CMK (cell line): Measurements from ENCODE around the gene MRM2.

Experiments used
- DNase-seq: peaks from one replicate; pipeline ENCODE4 v3.0.0-alpha.2; 2010; ENCODE audit warnings: low read depth

Gene MRM2

DNA sequence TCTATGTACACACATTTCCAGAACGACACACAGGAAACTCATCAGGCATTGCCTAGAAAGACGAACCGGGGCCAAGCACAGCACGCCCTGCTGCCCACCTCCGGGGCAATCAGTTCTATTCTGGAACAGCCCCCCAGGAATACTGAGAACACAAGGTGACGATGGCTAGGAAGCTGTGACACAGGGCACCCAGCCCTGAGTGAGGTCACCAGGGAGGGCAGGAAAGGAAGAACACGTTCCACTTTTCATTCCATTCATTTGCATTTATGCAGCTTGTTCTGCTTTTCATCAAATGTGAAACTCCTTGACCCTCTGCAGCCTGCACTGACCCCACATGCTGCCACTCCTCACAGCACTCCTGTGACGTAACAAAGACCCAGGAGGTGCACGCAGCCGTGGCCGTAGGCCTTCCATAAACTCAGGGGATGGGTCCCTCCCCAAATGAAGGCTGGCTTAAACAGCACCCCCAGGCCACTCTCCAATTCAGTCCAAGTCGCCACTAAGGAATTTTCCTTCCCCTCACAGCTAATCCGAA, 38.2 kb downstream of the MRM2 start:
- DNase-seq: no peak

DNA sequence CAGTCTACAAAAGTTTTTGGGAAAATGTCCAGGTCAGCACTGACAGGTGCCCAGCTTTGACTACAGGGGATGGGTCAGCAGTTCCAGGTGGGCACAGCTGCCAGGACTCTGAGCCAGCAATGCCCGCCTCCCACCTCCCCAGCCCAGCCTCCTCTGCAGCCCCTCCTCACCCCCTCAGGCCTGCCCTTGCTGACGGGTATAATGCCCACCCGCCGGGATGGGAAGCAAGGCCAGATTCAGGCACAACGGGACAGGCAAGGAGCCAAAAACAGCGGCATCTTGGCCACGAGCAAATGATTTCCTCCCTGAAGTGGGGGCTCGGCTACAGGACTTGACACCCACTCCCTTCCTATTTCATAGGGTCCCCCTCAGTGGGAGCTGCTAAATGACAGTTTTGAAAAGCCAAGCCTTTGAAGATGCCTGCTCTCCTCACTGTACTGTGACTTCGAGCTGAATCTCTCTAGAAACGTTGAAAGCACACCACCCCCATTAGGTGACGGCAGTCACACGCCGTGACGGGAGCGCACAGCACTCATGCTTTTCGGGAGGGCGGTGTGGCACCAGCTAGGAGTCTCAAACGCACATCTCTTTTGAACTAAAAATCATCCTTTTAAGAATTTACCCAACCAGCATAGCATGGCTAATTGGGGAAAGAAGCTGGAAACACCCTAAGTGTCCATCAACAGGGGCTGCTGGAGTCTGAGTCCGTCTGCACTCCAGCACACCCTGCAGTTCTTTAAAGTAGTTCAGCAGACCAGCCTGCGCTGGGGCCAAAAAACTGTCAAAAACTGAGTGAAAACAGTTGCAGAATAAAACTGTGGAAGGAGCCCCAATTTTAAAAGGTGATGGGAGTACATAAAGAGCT, 38.9 kb downstream of the MRM2 start:
- no peak for DNase-seq

GRCh38 chr7:2202361-2202761, 39.6 kb downstream of the MRM2 start:
- DNase-seq: no peak

DNA sequence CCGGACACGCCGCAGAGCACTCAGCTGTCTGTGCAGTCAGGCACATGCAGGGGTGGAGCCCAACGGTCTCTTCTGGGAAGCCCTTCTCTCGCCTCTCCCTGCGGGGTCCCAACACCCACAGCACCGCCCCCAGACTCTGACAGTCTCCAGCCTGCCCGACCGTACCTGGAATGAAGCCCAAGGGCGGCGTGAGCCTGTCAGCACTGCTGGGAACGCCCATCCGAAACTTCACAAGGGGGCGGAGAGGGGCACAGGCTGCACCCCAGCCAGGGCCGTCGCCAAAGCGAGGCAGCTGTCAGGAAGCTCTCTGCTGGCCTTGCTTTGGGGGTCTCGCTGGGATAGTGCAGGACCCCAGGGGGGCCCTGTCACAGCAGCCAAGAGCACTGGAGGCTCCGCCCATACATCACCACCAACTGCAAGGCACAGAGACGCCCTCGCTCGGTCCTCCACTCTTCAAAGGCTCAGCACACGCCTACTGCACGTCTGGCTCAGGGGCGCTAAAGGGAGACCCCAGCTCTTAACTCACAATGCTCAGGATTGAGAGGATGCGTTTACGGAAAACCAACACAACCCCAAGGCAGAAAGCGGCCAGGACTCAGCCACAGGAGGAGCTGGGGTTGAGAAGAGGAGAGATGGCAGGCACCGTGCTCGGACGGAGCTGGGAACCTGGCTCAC, 40.2 kb downstream of the MRM2 start:
- no peak for DNase-seq

GRCh38 chr7:2201128-2201527, 40.9 kb downstream of the MRM2 start:
- DNase-seq: no peak

DNA sequence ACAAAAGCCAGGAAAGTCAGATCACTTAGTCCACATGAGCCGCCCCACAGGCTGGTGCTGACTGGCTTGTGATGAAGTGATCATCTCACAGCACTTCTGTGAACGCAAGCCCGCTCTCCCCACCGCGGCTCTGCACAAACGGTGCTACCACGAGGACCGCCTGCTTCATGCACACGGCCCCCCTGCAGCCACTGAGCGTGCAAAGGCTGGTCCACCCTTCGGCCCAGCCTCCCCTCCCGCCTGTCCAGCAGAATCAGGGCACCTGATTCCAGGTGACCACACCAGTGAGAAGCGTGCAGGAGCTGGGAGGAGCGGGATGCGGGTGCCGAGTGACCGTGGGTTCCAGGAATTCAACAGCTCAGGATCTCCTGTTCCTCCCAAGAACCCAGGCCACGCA, 41.4 kb downstream of the MRM2 start:
- no peak for DNase-seq

- no peak for DNase-seq
These were observed 41.9 kb downstream of the MRM2 start for GRCh38 chr7:2199956-2200583.

- no peak for DNase-seq
These were observed 42.5 kb downstream of the MRM2 start for GRCh38 chr7:2199528-2199927.

- DNase-seq: no peak
These were observed 43.2 kb downstream of the MRM2 start for GRCh38 chr7:2198760-2199159.

DNA sequence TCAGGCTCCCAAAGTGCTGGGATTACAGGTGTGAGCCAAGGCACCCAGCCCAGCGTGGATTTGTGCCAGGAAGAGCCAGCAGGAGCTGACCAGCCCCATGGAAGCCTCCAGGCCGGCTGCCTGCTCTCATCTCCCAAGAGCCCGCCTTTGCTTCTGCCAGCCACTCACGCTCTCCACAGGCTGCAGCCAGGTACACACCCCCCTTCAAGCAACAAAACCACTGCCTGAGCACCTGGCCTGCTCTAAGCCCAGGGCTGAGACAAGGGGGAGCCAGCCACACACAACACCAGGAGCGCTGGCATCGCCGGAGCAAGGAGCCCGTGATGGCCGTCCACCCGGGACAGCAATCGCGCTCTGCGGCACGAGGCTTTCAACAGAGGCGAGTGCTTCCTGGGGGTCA, 43.8 kb downstream of the MRM2 start:
- no peak for DNase-seq

DNA sequence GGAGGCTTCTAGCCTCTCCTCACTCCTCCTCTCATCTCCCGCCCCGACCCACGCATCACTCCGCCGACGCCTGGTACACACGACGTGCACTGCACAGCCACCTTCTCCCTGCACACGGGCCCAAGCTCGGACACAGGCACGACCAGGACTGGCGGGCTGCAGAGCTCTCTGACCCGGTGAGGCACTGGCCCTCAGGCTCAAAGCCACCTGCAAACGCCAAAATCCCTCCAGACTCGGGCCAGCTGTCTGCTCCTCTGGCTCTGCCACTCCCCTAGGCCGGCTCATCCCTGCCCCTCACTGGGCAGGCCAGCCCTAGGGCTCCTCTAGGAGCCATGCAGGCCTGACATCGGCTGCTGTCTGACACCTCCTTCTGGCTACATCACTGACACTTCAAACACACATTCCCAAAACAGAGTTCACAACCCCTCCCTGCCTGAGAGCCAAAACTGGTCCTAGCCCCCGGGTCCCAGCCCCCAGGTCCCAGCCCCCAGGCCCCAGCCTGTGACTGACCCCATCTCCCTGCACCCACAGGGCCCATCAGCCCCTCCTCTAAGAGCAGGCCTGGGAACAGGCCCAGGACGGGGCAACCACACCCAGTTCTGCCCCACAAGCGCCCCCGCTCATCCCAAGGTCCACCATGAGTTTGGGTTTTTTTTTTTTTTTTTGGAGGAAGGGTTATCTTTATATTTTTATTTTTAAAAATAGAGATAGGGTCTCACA, 44.4 kb downstream of the MRM2 start:
- DNase-seq: no peak

DNA sequence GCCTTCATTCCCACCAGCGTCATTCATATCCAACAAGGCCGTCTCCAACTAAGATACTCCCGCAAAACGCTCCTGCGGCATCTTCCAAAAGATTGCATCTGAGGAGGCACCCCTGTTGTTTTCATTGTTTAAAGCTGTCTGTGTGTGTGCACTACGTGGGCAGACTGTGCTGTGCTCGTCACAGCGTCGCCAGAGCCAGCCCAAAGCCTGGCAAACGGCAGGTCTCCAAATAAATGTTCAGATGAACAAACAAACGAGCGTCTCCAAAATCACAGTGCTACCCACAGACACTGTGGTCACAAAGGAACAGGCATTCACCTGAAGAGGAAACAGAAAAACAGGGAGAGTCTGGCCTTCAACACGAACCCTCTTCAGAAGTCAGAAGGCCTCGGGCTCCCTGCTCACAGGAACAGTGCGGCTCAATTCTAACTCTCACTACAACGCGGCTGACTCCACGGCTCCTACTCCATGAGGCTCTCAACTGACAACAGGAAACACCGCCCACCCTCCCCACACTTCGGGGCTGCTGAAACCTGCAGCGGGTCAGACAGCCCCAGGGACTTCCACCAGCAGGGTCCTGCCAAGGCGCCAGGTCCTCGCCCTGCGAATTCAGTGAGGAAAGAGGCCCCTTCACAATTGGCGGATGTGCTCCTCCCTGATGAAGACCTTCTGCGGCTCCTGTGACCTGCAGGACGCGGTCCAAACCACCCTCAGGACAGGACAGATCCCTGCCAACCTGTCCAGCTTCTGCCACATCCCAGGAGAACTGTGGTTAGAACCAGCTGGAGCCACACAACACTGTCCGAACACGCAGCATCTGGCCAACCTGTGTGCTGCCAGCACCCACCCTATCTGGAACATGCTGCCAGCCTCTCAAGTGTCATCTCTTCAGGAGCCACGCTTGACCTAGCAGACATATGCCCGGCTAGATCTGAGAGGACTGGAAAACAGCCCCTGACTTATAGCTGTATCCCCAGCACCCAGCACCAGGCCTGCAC, 45.3 kb downstream of the MRM2 start:
- DNase-seq: no peak

DNA sequence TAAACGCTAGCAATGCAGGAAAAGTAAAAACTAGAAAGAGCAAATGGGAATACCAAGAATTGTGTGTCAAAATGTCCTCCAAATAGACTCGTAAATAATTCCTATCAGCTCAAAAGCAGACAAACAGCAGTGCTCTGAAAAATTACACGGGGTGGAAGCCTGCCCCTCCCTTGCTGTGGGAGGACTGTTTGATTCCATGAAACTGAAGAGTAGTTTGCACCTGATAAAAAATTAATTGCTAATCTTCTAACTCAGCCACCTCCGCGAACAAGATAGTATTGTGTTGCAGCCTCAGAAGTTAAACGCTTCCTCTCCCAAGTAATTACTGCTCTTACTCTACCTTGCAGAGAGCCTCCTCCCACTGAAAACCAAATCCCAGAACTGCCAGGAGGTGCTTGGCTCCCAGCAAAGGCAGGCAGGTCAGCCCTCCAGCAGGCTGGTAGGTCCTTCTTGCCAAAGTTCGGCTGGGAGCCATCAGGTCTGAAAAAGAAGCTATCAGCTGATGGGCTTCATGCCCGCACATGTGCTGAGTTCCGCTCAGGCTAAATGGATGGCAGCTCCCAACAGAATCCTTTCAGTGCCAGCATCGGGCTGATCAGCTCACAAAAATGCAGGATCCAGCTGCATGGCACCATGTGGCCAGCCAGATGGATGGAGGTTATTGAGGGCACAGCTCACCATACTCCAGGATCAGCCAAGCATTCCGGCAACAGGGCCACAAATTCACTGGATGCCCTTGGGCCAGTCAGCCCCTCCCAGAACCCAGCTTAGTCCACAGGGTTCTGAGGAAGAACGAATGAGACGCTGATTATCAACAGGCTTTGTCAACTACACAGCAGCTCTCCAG, 46.4 kb downstream of the MRM2 start:
- no peak for DNase-seq

DNA sequence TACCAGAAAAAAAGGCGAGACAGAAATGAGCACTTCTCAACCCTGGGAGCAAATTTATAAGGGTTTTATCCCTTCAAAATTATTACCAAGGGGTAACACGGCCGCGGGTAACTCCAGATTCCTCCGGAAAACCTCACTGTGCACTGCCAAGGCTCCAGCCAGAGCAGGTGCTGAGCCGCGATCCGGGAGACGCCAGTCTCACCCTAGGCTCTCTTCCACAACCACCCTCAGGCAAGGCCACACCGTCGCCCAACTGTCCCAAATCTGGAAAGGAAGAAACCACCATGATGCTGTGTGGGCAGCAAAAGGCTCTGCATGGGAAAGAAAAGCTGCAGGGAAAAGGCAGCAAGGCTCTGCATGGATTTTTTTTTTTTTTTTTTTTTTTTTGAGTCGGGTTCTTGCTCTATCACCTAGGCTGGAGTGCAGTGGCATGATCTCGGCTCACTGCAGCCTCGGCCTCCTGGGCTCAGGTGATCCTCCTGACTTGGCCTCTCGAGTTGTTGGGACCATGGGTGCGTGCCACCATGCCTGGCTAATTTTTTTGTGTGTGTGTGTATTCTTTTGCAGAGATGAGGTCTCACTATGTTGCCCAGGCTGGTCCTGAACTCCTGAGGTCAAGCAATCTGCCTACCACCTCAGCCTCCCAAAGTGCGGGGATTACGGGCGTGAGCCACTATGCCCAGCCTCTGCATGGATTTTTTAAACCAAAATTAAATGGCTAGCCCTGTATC, 48.3 kb downstream of the MRM2 start:
- DNase-seq: no peak

GRCh38 chr7:2192831-2193534, 49.0 kb downstream of the MRM2 start:
- no peak for DNase-seq

DNA sequence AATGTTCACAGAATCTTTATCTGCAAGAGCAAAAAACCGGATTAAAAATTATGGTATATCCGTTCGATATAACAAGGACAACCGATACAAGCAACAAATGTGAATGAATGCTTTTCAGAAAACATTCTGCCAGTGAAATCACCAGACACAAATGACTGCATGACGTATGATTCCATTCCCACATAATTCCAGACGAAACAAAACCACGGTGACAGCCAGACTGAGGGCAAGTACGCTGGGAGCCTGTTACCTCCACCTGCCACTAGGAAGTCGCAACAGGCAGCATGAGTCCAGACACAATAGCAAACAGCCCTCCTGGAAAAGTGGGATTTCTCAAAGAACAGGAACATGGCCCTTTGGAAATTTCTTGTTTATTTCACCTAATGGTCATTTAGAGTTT, 51.0 kb downstream of the MRM2 start:
- no peak for DNase-seq

- DNase-seq: no peak
These were observed 51.5 kb downstream of the MRM2 start for GRCh38 chr7:2190531-2190930.

DNA sequence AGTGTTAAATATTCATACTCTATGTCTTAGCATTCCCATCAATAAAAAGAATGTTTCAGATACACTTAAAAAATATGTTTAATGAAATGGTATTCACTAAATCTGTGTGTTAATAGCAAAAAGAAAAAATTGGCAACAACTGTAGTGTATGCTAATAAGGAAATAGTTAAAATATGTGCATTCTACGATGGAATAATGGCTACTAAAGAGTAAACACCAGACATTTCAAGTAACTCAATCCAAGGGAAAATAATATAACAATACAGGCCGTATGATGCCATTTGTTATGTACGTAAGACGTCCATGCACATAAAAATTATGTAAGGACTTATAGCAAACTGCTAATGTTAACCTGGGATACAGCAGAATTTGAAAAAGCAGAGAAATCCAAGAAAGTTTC, 55.8 kb downstream of the MRM2 start:
- no peak for DNase-seq

GRCh38 chr7:2185715-2186114, 56.3 kb downstream of the MRM2 start:
- DNase-seq: no peak
